ENCODE results near the gene IL1R2. TPM values are rescaled to one million over a fixed set of nuclear protein-coding genes. Genes with fewer than 3 reads are reported as not detected.

Gene IL1R2
- total and polyA plus RNA-seq, 2 of the 13 experiments (the other 11 are each of a cell fraction or from before 2014, with no cell fraction given), result 3.6 to 7.3 TPM

- no peak for TF ChIP-seq ZNF615 (CRISPR knock-in tag; IDR thresholded peaks at IDR 0.05; ENCODE audit: borderline replicate concordance)
- TF ChIP-seq TCF7L2 (IDR thresholded peaks at IDR 0.05; ENCODE audit: low read depth, low read length), result no peak
- TF ChIP-seq, protein P1, sequence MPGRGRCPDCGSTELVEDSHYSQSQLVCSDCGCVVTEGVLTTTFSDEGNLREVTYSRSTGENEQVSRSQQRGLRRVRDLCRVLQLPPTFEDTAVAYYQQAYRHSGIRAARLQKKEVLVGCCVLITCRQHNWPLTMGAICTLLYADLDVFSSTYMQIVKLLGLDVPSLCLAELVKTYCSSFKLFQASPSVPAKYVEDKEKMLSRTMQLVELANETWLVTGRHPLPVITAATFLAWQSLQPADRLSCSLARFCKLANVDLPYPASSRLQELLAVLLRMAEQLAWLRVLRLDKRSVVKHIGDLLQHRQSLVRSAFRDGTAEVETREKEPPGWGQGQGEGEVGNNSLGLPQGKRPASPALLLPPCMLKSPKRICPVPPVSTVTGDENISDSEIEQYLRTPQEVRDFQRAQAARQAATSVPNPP (CRISPR knock-in tag; IDR thresholded peaks at IDR 0.05), result no peak
- no peak for TF ChIP-seq KDM4B (CRISPR knock-in tag; IDR thresholded peaks at IDR 0.05)
- TF ChIP-seq ATF1 (CRISPR knock-in tag; IDR thresholded peaks at IDR 0.05), result no peak
- TF ChIP-seq RARA (CRISPR knock-in tag; IDR thresholded peaks at IDR 0.05), result no peak; the same call in 1 of the 2 replicates
- no peak for TF ChIP-seq ZNF704 (CRISPR knock-in tag; IDR thresholded peaks at IDR 0.05; ENCODE audit: borderline replicate concordance)
- TF ChIP-seq BCL6 (CRISPR knock-in tag; IDR thresholded peaks at IDR 0.05), result peak; percentile 38; the same call in 1 of the 2 replicates
- no peak for TF ChIP-seq ZNF432 (CRISPR knock-in tag; IDR thresholded peaks at IDR 0.05; ENCODE audit: borderline replicate concordance)
- TF ChIP-seq RCOR2 (CRISPR knock-in tag; IDR thresholded peaks at IDR 0.05), result no peak
- TF ChIP-seq BCLAF1 (IDR thresholded peaks at IDR 0.05), result no peak
- TF ChIP-seq GLMP (CRISPR knock-in tag; IDR thresholded peaks at IDR 0.05; ENCODE audit: borderline replicate concordance), result no peak
- TF ChIP-seq, protein P2, sequence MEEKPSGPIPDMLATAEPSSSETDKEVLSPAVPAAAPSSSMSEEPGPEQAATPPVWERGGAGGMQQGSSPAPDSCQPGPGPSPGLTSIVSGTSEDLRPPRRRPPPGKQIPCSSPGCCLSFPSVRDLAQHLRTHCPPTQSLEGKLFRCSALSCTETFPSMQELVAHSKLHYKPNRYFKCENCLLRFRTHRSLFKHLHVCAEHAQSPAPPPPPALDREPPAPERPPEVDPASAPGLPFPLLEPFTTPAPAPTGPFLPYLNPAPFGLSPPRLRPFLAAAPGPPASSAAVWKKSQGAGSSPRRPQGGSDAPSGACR (CRISPR knock-in tag; IDR thresholded peaks at IDR 0.05), result peak; percentile 29; the same call in 1 of the 2 replicates
- peak; percentile 43; the same call in 1 of the 2 replicates for TF ChIP-seq SMAD1 (CRISPR knock-in tag; IDR thresholded peaks at IDR 0.05; ENCODE audit: borderline replicate concordance, low read depth)
- peak; percentile 17; the same call in 1 of the 2 replicates for TF ChIP-seq ETV5 (CRISPR knock-in tag; IDR thresholded peaks at IDR 0.05; ENCODE audit: borderline replicate concordance)
- TF ChIP-seq ONECUT2 (CRISPR knock-in tag; IDR thresholded peaks at IDR 0.05), result no peak; the same call in 1 of the 2 replicates
- no peak for TF ChIP-seq ZNF577 (CRISPR knock-in tag; IDR thresholded peaks at IDR 0.05; ENCODE audit: borderline replicate concordance, low read depth)
- TF ChIP-seq ZNF75D (CRISPR knock-in tag; IDR thresholded peaks at IDR 0.05; ENCODE audit: borderline replicate concordance), result no peak
- TF ChIP-seq NFE2L1 (CRISPR knock-in tag; IDR thresholded peaks at IDR 0.05; ENCODE audit: borderline replicate concordance), result no peak
- TF ChIP-seq DBP (CRISPR knock-in tag; IDR thresholded peaks at IDR 0.05; ENCODE audit: not compliant biosample characterization), result no peak
These were observed 41.4 kb downstream of the IL1R2 start (continued) for GRCh38 chr2:102033031-102033749.
